HepG2 (cell line): ENCODE measurements around the gene SATB2. TPM values are rescaled to one million over a fixed set of nuclear protein-coding genes. Genes with fewer than 3 reads are reported as not detected.

ENCODE experiments used
- CBFB ChIP-seq: sonication (generic); formaldehyde crosslinking; IDR thresholded peaks from 2 replicates; pipeline ENCODE4 v1.4.0; 2020; ENCODE audit warnings: missing genetic modification reagents
- CC2D1A ChIP-seq: sonication (generic); formaldehyde crosslinking; IDR thresholded peaks from 2 replicates; pipeline ENCODE4 v1.8.1; 2023; ENCODE audit warnings: mild to moderate bottlenecking, missing genetic modification reagents
- ETV5 ChIP-seq: IDR thresholded peaks from 2 replicates; pipeline ENCODE4 v1.6.1; 2018; ENCODE audit warnings: missing biosample characterization, missing genetic modification reagents, inconsistent platforms, borderline replicate concordance
- EZH2 ChIP-seq: conservative IDR thresholded peaks from 2 replicates; pipeline ENCODE4 v1.6.1; 2012; ENCODE audit warnings: mild to moderate bottlenecking, low read depth, low read length, moderate library complexity
- KMT2B ChIP-seq: IDR thresholded peaks from 2 replicates; pipeline ENCODE4 v1.6.1; 2016; ENCODE audit warnings: missing genetic modification reagents, missing compliant biosample characterization
- MXD3 ChIP-seq: IDR thresholded peaks from 2 replicates; pipeline ENCODE4 v1.6.1; 2016; ENCODE audit warnings: mild to moderate bottlenecking, missing biosample characterization, missing genetic modification reagents
- NFIC ChIP-seq: IDR thresholded peaks from 2 replicates; pipeline ENCODE4 v1.6.1; 2012; ENCODE audit warnings: mild to moderate bottlenecking, low read length, inconsistent platforms
- RXRB ChIP-seq: IDR thresholded peaks from 2 replicates; pipeline ENCODE4 v1.6.1; 2016; ENCODE audit warnings: borderline replicate concordance, missing genetic modification reagents, missing compliant biosample characterization
- SRSF9 ChIP-seq: fragments of 200-400 bp; formaldehyde crosslinking; IDR thresholded peaks from 2 replicates; pipeline ENCODE4 v1.6.1; 2018; ENCODE audit warnings: borderline replicate concordance, mild to moderate bottlenecking, low read depth, low read length; ENCODE audit not compliant: insufficient read depth, poor library complexity, severe bottlenecking
- TCF7 ChIP-seq: sonication (generic); IDR thresholded peaks from 2 replicates; pipeline ENCODE4 v1.6.1; 2016; ENCODE audit warnings: antibody characterized with exemption, low read depth
- ZBTB4 ChIP-seq: sonication (generic); formaldehyde crosslinking; IDR thresholded peaks from 2 replicates; pipeline ENCODE4 v1.4.0; 2020; ENCODE audit warnings: missing genetic modification reagents, mild to moderate bottlenecking, borderline replicate concordance
- ZFP62 ChIP-seq: sonication (generic); formaldehyde crosslinking; IDR thresholded peaks from 2 replicates; pipeline ENCODE4 v1.4.0; 2020; ENCODE audit warnings: missing genetic modification reagents
- ZNF143 ChIP-seq: sonication (generic); formaldehyde crosslinking; IDR thresholded peaks from 2 replicates; pipeline ENCODE4 v1.4.0; 2020; ENCODE audit warnings: missing genetic modification reagents
- ZNF232 ChIP-seq: sonication (generic); formaldehyde crosslinking; IDR thresholded peaks from 2 replicates; pipeline ENCODE4 v1.4.0; 2020; ENCODE audit warnings: missing genetic modification reagents, borderline replicate concordance
- ZNF282 ChIP-seq: fragments of 450-650 bp; IDR thresholded peaks from 2 replicates; pipeline ENCODE4 v1.6.1; 2018; ENCODE audit not compliant: partially characterized antibody
- ZNF329 ChIP-seq: sonication (generic); formaldehyde crosslinking; IDR thresholded peaks from 2 replicates; pipeline ENCODE4 v1.9.0; 2021; ENCODE audit warnings: low read depth, mild to moderate bottlenecking, missing genetic modification reagents
- ZNF350 ChIP-seq: sonication (generic); formaldehyde crosslinking; IDR thresholded peaks from 2 replicates; pipeline ENCODE4 v1.4.0; 2020; ENCODE audit warnings: mild to moderate bottlenecking, low read depth, missing genetic modification reagents, borderline replicate concordance
- ZNF441 ChIP-seq: sonication (generic); formaldehyde crosslinking; IDR thresholded peaks from 2 replicates; pipeline ENCODE4 v1.7.0; 2021; ENCODE audit warnings: missing genetic modification reagents, borderline replicate concordance
- ZNF510 ChIP-seq: sonication (generic); formaldehyde crosslinking; IDR thresholded peaks from 2 replicates; pipeline ENCODE4 v1.4.0; 2020; ENCODE audit warnings: low read depth, mild to moderate bottlenecking, missing genetic modification reagents
- ZNF549 ChIP-seq: sonication (generic); formaldehyde crosslinking; IDR thresholded peaks from 2 replicates; pipeline ENCODE4 v1.5.0; 2020; ENCODE audit warnings: missing genetic modification reagents
- ZNF589 ChIP-seq: sonication (generic); formaldehyde crosslinking; conservative IDR thresholded peaks from 2 replicates; pipeline ENCODE4 v1.8.0; 2022; ENCODE audit warnings: mild to moderate bottlenecking, moderate library complexity, missing genetic modification reagents
- ZNF644 ChIP-seq: IDR thresholded peaks from 2 replicates; pipeline ENCODE4 v1.6.1; 2016; ENCODE audit warnings: low read depth
- ZNF660 ChIP-seq: sonication (generic); formaldehyde crosslinking; IDR thresholded peaks from 2 replicates; pipeline ENCODE4 v1.5.1; 2020; ENCODE audit warnings: mild to moderate bottlenecking, low read depth, missing genetic modification reagents, borderline replicate concordance
- ZNF709 ChIP-seq: sonication (generic); formaldehyde crosslinking; IDR thresholded peaks from 2 replicates; pipeline ENCODE4 v1.5.0; 2020; ENCODE audit warnings: mild to moderate bottlenecking, missing genetic modification reagents
- polyA plus RNA-seq, 8 experiments: library from polyadenylated mRNA; depleted of rRNA in 3 of 8; stranded (reverse) in 7 of 8; unstranded in 1 of 8; fragments of >200 nt; fragmentation: Illumina TruSeq in 4 of 8; extraction: Trizol in 4 of 8; gene quantifications; 2 replicates each; pipeline versions ENCODE4 v1.2.1 to v1.2.3, GENCODE V29; 2011 to 2016; ENCODE audit warnings: low read depth in 4 of 8, missing spikeins in 1 of 8, mixed read lengths in 1 of 8; ENCODE audit not compliant: insufficient read depth in 1 of 8
- total RNA-seq, 5 experiments: library from RNA; depleted of rRNA; stranded (reverse); fragments of >200 nt; fragmentation: Illumina TruSeq; extraction: Trizol; gene quantifications; 2 replicates each; pipeline ENCODE4 v1.2.3, GENCODE V29; 2016; ENCODE audit warnings: low read depth in 1 of 5
- TF ChIP-seq, protein P1 (sequence below): sonication (generic); formaldehyde crosslinking; IDR thresholded peaks from 2 replicates; pipeline ENCODE4 v1.4.0; 2020; ENCODE audit warnings: low read depth, mild to moderate bottlenecking, missing genetic modification reagents

Gene SATB2
- total and polyA plus RNA-seq, 2 of the 13 experiments (the other 11 are each of a cell fraction or from before 2014, with no cell fraction given): 2.5 to 5.5 TPM

- TF ChIP-seq ZNF644 (CRISPR knock-in tag) (no peak), ZBTB4 (CRISPR knock-in tag) (0 out of 2 replicates have a peak, but pooled peaks have one; percentile 62), CC2D1A (no peak), ZNF441 (no peak), ZNF232 (CRISPR knock-in tag) (peak; percentile 87; the same call in 1 of the 2 replicates), CBFB (peak; percentile 67; the same call in 1 of the 2 replicates), SRSF9 (no peak), ZNF510 (peak; percentile 76; the same call in 1 of the 2 replicates), RXRB (CRISPR knock-in tag) (peak; percentile 69), ZNF329 (CRISPR knock-in tag) (0 out of 2 replicates have a peak, but pooled peaks have one; percentile 57), ZFP62 (CRISPR knock-in tag) (peak; percentile 58; the same call in 1 of the 2 replicates), ETV5 (CRISPR knock-in tag) (peak; percentile 14; the same call in 1 of the 2 replicates), MXD3 (CRISPR knock-in tag) (peak; percentile 66; the same call in 1 of the 2 replicates), NFIC (no peak), KMT2B (CRISPR knock-in tag) (no peak), TCF7 (no peak), ZNF589 (CRISPR knock-in tag) (no peak), ZNF350 (0 out of 2 replicates have a peak, but pooled peaks have one; percentile 18), ZNF709 (CRISPR knock-in tag) (no peak), ZNF282 (no peak), ZNF549 (CRISPR knock-in tag) (no peak), ZNF143 (CRISPR knock-in tag) (0 out of 2 replicates have a peak, but pooled peaks have one; percentile 24), ZNF660 (no peak; the same call in 1 of the 2 replicates), EZH2 (peak; percentile 34; the same call in 1 of the 2 replicates)
- TF ChIP-seq, protein P1, sequence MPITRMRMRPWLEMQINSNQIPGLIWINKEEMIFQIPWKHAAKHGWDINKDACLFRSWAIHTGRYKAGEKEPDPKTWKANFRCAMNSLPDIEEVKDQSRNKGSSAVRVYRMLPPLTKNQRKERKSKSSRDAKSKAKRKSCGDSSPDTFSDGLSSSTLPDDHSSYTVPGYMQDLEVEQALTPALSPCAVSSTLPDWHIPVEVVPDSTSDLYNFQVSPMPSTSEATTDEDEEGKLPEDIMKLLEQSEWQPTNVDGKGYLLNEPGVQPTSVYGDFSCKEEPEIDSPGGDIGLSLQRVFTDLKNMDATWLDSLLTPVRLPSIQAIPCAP (CRISPR knock-in tag): no peak
Observed at GRCh38 chr2:199462956-199463692, 5.4 kb upstream of the SATB2 start (continued).
